ENCODE results near the gene SAFB2.

DNA sequence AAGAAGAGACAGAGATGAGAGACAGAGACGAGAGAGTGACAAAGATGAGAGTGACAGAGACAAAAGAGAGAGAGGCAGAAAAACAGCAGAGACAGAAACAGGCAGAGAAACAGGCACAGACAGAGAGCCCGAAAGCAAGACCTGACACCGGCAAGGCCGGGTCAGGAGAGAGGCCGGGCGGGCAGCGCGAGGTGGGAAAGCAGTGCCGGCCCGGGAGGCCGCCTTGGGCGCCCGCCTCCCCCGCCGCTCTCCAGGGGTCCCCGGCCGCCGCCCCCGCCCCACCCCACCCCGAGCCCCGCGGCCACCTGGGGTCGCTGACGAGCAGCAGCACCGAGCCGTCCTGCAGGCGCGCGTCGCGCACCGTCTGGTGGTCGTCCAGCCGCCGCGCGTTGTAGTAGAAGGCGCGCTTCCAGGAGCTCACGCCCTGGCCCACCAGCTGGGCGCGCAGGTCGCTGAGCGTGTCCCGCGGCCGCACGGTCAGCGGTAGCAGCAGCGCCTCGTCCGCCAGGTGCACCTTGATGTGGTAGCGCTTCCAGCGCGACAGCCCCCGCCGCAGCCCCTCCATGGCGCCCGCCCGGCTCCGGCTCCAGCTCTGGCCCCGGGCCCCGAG, 55.1 kb downstream of the SAFB2 start, which contains the start of gene TINCR:
- TF ChIP-seq POLR2AphosphoS5 (IDR thresholded peaks at IDR 0.05; ENCODE audit: low read depth, low read length) (no peak), REST (IDR thresholded peaks at IDR 0.05; ENCODE audit: insufficient read depth in 1 of 2, low read depth in 2 of 2, low read length in 2 of 2) (no peak)

Measured in PFSK-1 (cell line).